K562 (cell line): ENCODE measurements around the gene DYRK1A. TPM values are rescaled to one million over a fixed set of nuclear protein-coding genes. Genes with fewer than 3 reads are reported as not detected.
A peak's percentile ranks its signal among the peaks of the same experiment; 100 is the strongest.

ENCODE experiments used
- NONO ChIP-seq, 2 experiments: fragments of 200-400 bp in 1 of 2; fragments of 450-650 bp in 1 of 2; formaldehyde crosslinking in 1 of 2; IDR thresholded peaks; 2 replicates each; pipeline ENCODE4 v1.6.1; 2017; ENCODE audit warnings: low read depth in 2 of 2, mild to moderate bottlenecking in 2 of 2, moderate library complexity in 2 of 2, low read length in 1 of 2
- RBFOX2 ChIP-seq: fragments of 200-400 bp; formaldehyde crosslinking; IDR thresholded peaks from 2 replicates; pipeline ENCODE4 v1.6.1; 2017; ENCODE audit warnings: low read depth, mild to moderate bottlenecking, low read length, moderate library complexity
- TOE1 ChIP-seq, 2 experiments: fragments of 450-650 bp in 1 of 2; sonication (generic) in 1 of 2; formaldehyde crosslinking in 1 of 2; IDR thresholded peaks; 2 replicates each; pipeline versions ENCODE4 v1.7.1 to v1.8.0; 2016 to 2022; ENCODE audit warnings: borderline replicate concordance in 2 of 2, mild to moderate bottlenecking in 2 of 2, antibody characterized with exemption in 1 of 2, inconsistent platforms in 1 of 2, low read depth in 1 of 2, missing genetic modification reagents in 1 of 2, moderate library complexity in 1 of 2
- polyA plus RNA-seq, 8 experiments: library from polyadenylated mRNA; depleted of rRNA in 4 of 8; stranded (reverse) in 5 of 8; unstranded in 3 of 8; fragments of >200 nt; fragmentation: Nextera tagmentation in 2 of 8; fragmentation: Illumina TruSeq in 1 of 8; extraction: Ambion mirVana in 2 of 8; extraction: Trizol in 1 of 8; gene quantifications; 2 replicates each; pipeline versions ENCODE4 v1.2.1 to v1.2.3, GENCODE V29; 2011 to 2014; ENCODE audit warnings: inconsistent platforms in 1 of 8, missing spikeins in 1 of 8
- total RNA-seq, 7 experiments: library from RNA; depleted of rRNA in 6 of 7; stranded (reverse); fragments of >200 nt in 6 of 7; fragmentation: Illumina TruSeq in 2 of 7; extraction: Trizol in 2 of 7; gene quantifications; 2 replicates each; pipeline versions ENCODE4 v1.2.1 to v1.2.3, GENCODE V29; 2011 to 2021; ENCODE audit warnings: low replicate concordance in 1 of 7
- TF ChIP-seq, protein P1 (sequence below): sonication (generic); IDR thresholded peaks from 2 replicates; pipeline ENCODE4 v1.6.1; 2016
- TF ChIP-seq, protein P2 (sequence below): IDR thresholded peaks from 2 replicates; pipeline ENCODE4 v1.6.1; 2016; ENCODE audit warnings: missing genetic modification characterization, missing compliant biosample characterization

DYRK1A gene
- total and polyA plus RNA-seq, 9 of the 15 experiments (the other 6 are each of a cell fraction or from before 2014, with no cell fraction given), result 3.7 to 64.8 (median 42.3) TPM

DNA sequence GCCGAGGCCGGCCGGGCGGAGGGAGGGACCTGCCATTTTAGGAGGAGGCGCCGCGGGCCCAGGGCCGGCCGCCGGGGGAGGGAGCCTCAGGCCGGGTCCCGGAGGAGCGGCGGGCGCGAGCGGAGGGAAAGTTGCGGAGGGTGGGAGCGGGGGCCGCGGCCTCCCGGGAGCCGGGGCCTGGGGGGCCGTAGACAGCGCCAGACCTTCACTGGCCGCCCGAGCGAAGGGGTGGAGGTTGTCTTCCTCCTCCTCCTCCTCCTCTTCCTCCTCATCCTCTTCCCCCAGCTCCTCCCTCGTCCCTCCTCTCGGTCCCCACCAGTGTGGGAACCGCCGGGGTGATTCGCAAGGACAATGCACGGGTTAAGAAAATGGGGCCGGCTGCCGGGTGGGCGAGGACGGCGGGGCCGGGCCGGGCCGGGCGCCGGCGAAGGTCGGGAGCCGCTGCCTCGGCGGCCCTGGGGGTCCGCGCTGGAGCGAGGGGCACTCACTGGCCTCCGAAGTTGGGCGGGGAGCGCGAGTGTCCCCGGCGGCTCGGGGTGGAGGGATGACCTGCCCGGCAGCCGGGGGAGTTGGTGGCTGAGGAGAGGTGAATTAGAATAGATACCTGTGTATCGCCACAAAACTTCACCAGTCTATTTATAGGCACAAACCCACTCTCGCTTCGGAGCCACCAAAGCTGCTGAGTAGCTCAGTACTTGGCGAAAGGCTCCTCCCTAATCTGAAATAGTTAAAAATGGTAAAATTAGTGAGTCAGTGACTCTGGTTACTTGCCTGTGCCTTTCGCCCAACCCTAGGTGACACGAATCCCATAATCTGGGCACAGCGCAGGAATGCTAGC lies 1.3 kb downstream of the DYRK1A start (continued):
- TF ChIP-seq TOE1 (IDR thresholded peaks at IDR 0.05; ENCODE audit: borderline replicate concordance) (0 out of 2 replicates have a peak, but pooled peaks have one; percentile 12), TOE1 (CRISPR knock-in tag; IDR thresholded peaks at IDR 0.05; ENCODE audit: borderline replicate concordance, low read depth) (no peak), NONO (IDR thresholded peaks at IDR 0.05; ENCODE audit: low read depth in 2 of 2, low read length in 1 of 2) (0 out of 4 replicates have a peak, but pooled peaks of 1 of the 2 experiments have one; percentile 18), RBFOX2 (peak; percentile 67)
- TF ChIP-seq, protein P1, sequence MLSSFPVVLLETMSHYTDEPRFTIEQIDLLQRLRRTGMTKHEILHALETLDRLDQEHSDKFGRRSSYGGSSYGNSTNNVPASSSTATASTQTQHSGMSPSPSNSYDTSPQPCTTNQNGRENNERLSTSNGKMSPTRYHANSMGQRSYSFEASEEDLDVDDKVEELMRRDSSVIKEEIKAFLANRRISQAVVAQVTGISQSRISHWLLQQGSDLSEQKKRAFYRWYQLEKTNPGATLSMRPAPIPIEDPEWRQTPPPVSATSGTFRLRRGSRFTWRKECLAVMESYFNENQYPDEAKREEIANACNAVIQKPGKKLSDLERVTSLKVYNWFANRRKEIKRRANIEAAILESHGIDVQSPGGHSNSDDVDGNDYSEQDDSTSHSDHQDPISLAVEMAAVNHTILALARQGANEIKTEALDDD, result peak; percentile 84
- TF ChIP-seq, protein P2, sequence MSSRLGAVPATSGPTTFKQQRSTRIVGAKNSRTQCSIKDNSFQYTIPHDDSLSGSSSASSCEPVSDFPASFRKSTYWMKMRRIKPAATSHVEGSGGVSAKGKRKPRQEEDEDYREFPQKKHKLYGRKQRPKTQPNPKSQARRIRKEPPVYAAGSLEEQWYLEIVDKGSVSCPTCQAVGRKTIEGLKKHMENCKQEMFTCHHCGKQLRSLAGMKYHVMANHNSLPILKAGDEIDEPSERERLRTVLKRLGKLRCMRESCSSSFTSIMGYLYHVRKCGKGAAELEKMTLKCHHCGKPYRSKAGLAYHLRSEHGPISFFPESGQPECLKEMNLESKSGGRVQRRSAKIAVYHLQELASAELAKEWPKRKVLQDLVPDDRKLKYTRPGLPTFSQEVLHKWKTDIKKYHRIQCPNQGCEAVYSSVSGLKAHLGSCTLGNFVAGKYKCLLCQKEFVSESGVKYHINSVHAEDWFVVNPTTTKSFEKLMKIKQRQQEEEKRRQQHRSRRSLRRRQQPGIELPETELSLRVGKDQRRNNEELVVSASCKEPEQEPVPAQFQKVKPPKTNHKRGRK (tag), result no peak
- TF ChIP-seq, all 486 proteins: peak for 36
